Stimulated activated CD4-positive, alpha-beta T cell treated with anti-CD3 and anti-CD28 coated beads, Interleukin-4, amount 100 ng/mL, for 4 hours (primary cell): ENCODE measurements around the gene KAZALD1.

Experiments
- DNase-seq, 2 experiments: peaks; one replicate each; pipeline ENCODE4 v3.0.0-alpha.2; 2020

The KAZALD1 gene

DNA sequence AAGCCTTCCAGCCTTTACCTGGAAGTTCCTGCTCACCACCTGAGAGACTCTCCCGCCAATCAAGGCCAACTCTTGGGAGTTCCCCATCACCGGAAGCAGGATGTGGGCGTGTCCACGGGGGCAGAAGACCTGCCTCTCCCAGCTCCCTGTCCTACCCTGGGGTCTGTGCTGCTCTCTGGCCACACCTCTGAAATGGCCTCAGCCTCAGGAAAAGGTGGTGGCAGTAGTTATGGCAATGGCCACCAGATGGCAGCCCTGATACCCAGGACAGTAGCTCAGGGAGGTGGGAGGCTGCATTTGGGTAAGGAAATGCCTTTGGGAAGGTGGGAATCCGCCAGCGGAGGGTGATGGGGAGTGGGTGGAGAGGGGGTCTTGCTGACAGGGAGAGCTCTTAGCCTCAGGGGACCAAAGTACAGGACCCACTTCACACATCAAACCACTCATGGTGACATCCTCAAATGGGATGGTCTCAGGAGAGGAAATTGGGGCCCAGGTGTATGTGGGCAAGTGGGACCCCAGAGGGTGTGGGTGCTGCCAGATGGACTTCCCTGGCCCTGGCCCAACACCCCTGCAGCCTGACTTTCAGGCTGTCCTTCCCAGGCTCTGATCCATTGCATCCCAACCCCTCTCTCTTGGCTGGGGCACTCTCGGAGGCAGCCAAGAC is 33.9 kb downstream of the KAZALD1 start:
- peak; percentile 53 to 68 for DNase-seq

- no peak for DNase-seq
These were observed 34.6 kb downstream of the KAZALD1 start for GRCh38 chr10:101096378-101096777.

- DNase-seq = no peak
These were observed 36.1 kb downstream of the KAZALD1 start for GRCh38 chr10:101097881-101098280.

- no peak for DNase-seq
These were observed 38.1 kb downstream of the KAZALD1 start for GRCh38 chr10:101099901-101100300.

DNA sequence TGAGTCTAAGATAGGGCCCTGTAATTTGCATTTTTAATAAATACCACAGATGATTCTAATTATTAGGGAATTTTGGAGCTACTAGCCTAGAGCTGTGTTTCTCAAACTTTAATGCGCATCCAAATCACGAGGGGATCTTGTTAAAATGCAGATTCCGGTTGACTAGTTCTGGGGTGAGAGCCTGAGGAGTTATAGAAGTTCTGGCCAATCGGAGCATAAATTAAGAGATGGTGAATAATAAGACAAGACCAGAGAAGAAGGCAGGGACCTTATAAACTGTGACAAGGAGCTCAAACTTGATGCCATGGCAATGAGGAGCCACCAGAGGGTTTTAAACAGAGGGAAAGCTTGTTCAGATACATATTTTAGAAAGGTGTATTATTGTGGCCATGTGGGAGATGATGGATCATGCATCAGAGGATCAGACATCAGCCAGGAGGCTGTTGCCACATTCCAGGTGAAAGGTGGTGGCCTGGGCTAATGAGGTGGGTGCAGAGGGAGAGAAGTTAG is 39.6 kb downstream of the KAZALD1 start:
- DNase-seq = no peak

GRCh38 chr10:101103430-101103829 is 41.6 kb downstream of the KAZALD1 start:
- DNase-seq = no peak

- no peak for DNase-seq
These were observed 44.6 kb downstream of the KAZALD1 start for GRCh38 chr10:101106351-101106750.

DNA sequence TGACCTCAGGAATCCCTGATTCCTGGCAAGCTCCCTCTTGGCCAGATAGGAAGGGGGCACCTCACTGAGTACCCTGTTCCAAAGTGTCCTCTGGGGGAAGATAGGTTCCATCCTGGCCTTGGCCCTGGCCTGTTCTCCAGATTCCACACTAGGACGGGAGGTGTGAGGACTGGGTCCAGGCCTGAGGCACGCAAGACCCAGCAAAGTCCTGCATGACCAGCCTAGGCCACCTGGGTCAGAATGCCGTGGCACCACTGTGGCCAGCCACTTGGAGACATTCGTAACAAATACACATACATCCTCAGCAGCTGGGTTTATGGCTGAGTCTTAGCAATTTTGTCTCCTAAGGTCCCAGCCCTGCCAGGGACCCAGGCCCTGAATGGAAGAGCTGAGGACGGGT is 46.0 kb downstream of the KAZALD1 start:
- DNase-seq = no peak

- no peak for DNase-seq
These were observed 49.2 kb downstream of the KAZALD1 start for GRCh38 chr10:101110856-101111523.

DNA sequence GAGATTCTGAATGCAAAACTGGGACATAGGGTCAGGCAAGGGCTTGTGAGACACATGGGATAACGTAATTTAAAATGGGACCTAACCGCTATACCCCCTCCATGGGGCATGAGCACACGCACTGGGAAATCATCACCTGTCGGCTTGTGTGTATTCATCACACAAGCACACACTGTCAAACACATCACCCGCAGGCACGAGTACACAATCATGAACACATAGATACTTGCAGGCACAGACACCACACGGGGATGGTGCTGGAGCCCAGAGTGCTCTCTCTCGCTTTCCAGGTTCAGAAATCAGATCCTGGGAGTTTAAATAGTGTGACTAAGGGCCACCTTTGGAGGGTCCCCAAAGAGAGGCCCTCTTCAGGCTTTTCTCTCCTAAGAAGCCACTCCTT is 49.8 kb downstream of the KAZALD1 start:
- no peak for DNase-seq

GRCh38 chr10:101112799-101113594 is 51.2 kb downstream of the KAZALD1 start:
- no peak for DNase-seq

DNA sequence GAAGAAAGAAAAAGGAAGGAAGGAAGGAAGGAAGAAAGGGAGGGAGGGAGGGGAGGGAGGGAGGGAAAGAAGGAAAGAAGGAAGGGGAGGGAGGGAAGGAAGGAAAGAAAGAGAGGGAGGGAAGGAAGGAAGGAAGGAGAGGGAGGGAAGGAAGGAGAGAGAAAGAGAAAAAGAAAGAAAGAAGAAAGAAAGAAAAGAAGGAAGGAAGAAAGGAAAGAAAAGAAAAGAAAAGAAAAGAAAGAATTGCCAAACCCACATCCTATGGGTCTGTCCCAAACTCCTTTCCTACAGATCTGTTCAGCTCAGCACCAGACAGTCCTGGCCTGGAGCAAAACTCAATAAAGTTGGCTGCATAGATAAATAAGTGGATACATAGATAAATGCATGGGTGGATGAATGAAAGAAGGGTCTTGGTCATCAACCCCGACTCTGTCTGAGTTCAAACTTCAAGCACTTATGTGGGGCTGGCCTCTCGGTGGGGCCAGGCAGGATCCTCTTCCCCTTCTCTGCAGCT is 52.2 kb downstream of the KAZALD1 start:
- no peak for DNase-seq

GRCh38 chr10:101114646-101115045 is 52.9 kb downstream of the KAZALD1 start:
- no peak for DNase-seq
